ENCODE measurements around the gene HMGA1. TPM values are rescaled to one million over a fixed set of nuclear protein-coding genes. Genes with fewer than 3 reads are reported as not detected.

Gene HMGA1, protein sequence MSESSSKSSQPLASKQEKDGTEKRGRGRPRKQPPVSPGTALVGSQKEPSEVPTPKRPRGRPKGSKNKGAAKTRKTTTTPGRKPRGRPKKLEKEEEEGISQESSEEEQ
- 197 and 243 TPM in 2 replicates for total RNA-seq (2014; rRNA removed; shearing (Covaris generic))
- 332 and 351 TPM in 2 replicates for polyA plus RNA-seq (2016; fragmentation: Nextera tagmentation; extraction: Ambion mirVana)

DNA sequence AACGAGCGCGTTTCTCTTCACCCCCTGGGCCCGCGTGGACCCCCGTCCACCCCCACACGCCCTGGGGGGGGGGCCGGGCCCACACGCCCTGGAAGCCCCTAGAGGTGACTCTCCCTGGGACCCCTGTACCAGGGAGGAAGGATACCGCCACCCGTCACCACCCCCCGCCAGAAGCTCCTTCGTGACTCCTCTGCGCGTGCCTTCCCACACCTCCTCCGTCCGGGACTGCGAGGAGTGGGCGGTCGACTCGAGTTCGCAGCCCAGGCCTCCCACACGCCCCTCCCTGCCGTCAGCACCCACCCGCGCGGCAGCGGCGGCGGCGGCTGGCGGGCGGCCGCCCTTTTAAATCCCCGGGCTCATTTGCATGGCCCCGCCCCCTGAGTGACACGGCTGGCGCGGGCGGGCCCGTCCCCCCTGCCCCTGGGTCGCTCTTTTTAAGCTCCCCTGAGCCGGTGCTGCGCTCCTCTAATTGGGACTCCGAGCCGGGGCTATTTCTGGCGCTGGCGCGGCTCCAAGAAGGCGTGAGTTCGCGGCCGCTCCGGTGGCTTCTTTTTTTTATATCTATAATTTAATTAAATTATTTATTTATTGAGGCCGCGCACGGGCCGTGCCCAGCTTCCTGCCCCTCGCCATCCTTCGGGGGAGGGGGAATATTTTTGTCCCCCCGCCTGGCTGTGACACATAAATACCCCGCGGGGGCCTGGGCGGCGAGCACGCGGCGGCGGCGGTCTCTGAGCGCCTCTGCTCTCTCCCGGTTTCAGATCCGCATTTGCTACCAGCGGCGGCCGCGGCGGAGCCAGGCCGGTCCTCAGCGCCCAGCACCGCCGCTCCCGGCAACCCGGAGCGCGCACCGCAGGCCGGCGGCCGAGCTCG, at the start of gene HMGA1:
HMGA1 (plus strand) TSS at position 431 of the 873 bp plus-strand sequence. CDS start 3,908 bp downstream, outside the sequence.
- Histone ChIP-seq H3K9ac (peak within 1 kb of the TSS; percentile 88), H3K27me3 (replicated peaks; ENCODE audit: insufficient read depth) (no peaks in the 10 kb centered on the region), H3K79me2 (ENCODE audit: insufficient read depth) (peaks cover 41% of the 10 kb centered on the region), H3F3A (ENCODE audit: insufficient read depth) (peaks cover 27% of the 10 kb centered on the region), H2AFZ (peak within 1 kb of the TSS; percentile 73), H4K20me1 (ENCODE audit: insufficient read depth) (no peaks in the 10 kb centered on the region), H3K9me2 (ENCODE audit: insufficient read depth) (no peaks in the 10 kb centered on the region), H3K9me3 (ENCODE audit: low read depth) (no peaks in the 10 kb centered on the region), H3K36me3 (ENCODE audit: low read depth) (0 out of 2 replicates have a peak, but pooled peaks cover 6% of the 10 kb centered on the region), H3K27ac (peak within 1 kb of the TSS; percentile 42), H3K4me1 (ENCODE audit: insufficient read depth) (peaks cover 26% of the 10 kb centered on the region), H3K4me3 (peak within 1 kb of the TSS; percentile 97), H3K4me2 (ENCODE audit: unreplicated experiment) (peak within 1 kb of the TSS; percentile 96)
- TF ChIP-seq EZH2 (IDR thresholded peaks at IDR 0.05; ENCODE audit: insufficient read depth, poor library complexity, severe bottlenecking) (no peak), EZH2phosphoT487 (IDR thresholded peaks at IDR 0.05; ENCODE audit: insufficient read depth, low read depth) (no peak)
- in situ Hi-C loops (cut with MboI), result no loop called here
- 1 to 2% methylated on average over 40 to 69 of the region's 91 CpGs for WGBS, 2 experiments (ENCODE audit: low coverage in 1 of 2, low lambda C conversion rate in 2 of 2, missing lambda C conversion rate in 2 of 2)
- DNase-seq, result peak; percentile 95

DNA sequence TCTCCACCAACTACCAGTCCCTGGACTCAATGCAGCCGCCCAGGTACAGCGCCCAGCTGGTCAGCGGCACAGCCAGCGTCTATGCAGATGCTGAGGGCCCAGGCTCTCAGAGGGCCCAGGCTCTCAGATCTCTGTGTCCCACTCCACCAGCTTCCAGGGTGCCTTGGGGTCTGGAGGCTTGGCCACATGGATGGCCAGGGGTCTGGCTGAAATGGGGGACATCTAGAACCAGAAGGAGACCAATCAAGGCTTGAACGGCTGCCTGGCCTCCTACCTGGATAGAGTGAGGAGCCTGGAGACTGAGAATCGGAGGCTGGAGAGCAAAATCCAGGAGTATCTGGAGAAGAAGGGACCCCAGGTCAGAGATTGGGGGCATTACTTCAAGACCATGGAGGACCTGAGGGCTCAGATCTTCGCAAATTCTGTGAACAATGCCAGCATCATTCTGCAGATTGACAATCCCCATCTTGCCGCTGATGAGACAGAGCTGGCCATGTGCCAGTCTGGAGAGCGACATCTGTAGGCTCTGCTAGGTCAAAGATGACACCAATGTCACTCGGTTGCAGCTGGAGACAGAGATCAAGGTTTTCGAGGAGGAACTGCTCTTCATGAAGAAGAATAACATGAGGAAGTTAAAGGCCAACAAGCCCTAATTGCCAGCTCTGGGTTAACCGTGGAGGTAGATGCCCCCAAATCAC, 46.7 kb upstream of the HMGA1 start:
- Histone ChIP-seq H3K9me2 (ENCODE audit: insufficient read depth) (no peaks in the 10 kb centered on the region), H3K9ac (no peak overlapping the region), H3K27ac (no peak overlapping the region), H2AFZ (no peak overlapping the region), H3K27me3 (replicated peaks; ENCODE audit: insufficient read depth) (no peaks in the 10 kb centered on the region), H3K4me1 (ENCODE audit: insufficient read depth) (no peaks in the 10 kb centered on the region), H3K4me3 (no peak overlapping the region), H3K79me2 (ENCODE audit: insufficient read depth) (no peaks in the 10 kb centered on the region), H3F3A (ENCODE audit: insufficient read depth) (no peaks in the 10 kb centered on the region; the same call in 1 of the 2 replicates), H3K36me3 (ENCODE audit: low read depth) (no peaks in the 10 kb centered on the region), H3K4me2 (ENCODE audit: unreplicated experiment) (no peak overlapping the region), H4K20me1 (ENCODE audit: insufficient read depth) (no peaks in the 10 kb centered on the region), H3K9me3 (ENCODE audit: low read depth) (no peaks in the 10 kb centered on the region)
- TF ChIP-seq EZH2phosphoT487 (IDR thresholded peaks at IDR 0.05; ENCODE audit: insufficient read depth, low read depth) (no peak), EZH2 (IDR thresholded peaks at IDR 0.05; ENCODE audit: insufficient read depth, poor library complexity, severe bottlenecking) (no peak)
- 67 to 71% methylated on average over 12 of the region's 12 CpGs for WGBS, 2 experiments (ENCODE audit: low coverage in 1 of 2, low lambda C conversion rate in 2 of 2, missing lambda C conversion rate in 2 of 2)
- in situ Hi-C loops (cut with MboI), result loop anchor here (10.0 kb wide), 1 partner anchor 225 kb away; no protein-coding TSS in a partner anchor
- no peak for DNase-seq

DNA sequence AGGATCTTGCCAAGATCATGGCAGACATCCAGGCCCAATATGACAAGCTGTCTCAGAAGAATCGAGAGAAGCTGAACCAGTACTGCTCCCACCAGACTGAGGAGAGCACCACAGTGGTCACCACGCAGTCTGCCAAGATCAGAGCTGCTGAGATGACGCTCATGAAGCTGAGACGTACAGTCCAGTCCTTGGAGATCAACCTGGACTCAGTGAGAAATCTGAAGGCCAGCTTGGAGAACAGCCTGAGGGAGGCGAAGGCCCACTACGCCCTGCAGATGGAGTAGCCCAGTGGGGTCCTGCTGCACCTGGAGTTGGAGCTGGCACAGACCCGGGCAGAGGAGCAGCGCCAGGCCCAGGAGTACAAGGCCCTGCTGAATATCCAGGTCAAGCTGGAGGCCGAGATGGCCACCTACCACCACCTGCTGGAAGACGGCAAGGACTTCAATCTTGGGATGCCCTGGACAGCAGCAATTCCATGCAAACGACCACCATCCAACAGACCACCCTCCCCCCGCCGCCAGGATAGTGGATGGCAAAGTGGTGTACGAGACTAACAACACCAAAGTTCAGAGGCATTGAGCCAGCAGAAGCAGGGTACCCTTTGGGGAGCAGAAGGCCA, 46.1 kb upstream of the HMGA1 start:
- Histone ChIP-seq H3K4me2 (ENCODE audit: unreplicated experiment) (no peak overlapping the region), H3F3A (ENCODE audit: insufficient read depth) (no peaks in the 10 kb centered on the region; the same call in 1 of the 2 replicates), H3K9me2 (ENCODE audit: insufficient read depth) (no peaks in the 10 kb centered on the region), H3K9me3 (ENCODE audit: low read depth) (no peaks in the 10 kb centered on the region), H3K27ac (no peak overlapping the region), H3K9ac (no peak overlapping the region), H3K4me3 (no peak overlapping the region), H2AFZ (no peak overlapping the region), H3K4me1 (ENCODE audit: insufficient read depth) (no peaks in the 10 kb centered on the region), H4K20me1 (ENCODE audit: insufficient read depth) (no peaks in the 10 kb centered on the region), H3K27me3 (replicated peaks; ENCODE audit: insufficient read depth) (no peaks in the 10 kb centered on the region), H3K36me3 (ENCODE audit: low read depth) (no peaks in the 10 kb centered on the region), H3K79me2 (ENCODE audit: insufficient read depth) (no peaks in the 10 kb centered on the region)
- in situ Hi-C loops (cut with MboI), result no loop called here
- WGBS, 2 experiments (ENCODE audit: low coverage in 1 of 2, low lambda C conversion rate in 2 of 2, missing lambda C conversion rate in 2 of 2), result 84 to 88% methylated on average over 14 of the region's 14 CpGs
- no peak for TF ChIP-seq EZH2 (IDR thresholded peaks at IDR 0.05; ENCODE audit: insufficient read depth, poor library complexity, severe bottlenecking)
- TF ChIP-seq EZH2phosphoT487 (IDR thresholded peaks at IDR 0.05; ENCODE audit: insufficient read depth, low read depth), result no peak
- no peak for DNase-seq

DNA sequence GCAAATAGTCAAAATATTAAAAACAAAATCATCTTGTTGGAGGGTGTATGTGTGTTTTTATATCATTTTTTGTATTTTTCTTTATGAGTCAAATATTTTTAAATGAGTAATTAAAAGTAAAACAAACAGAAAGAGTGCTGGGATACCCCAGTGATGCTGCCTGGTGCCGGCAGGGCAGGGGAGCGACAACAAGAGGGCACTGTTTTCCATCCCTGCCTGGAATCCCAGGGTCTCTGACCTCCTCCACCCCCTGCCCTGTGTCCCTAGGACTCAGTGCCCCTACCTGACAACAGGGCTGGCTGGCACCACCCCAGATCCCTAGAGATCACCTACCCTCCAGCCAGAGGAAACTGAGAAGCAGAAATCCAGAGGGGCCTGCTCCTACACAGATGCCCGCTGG, 41.9 kb upstream of the HMGA1 start:
- no peaks in the 10 kb centered on the region for H3K9me2 ChIP-seq (ENCODE audit: insufficient read depth)
- in situ Hi-C loops (cut with MboI), result no loop called here

More for the DNA sequence above, 41.9 kb upstream of the HMGA1 start:
- DNase-seq, result no peak
- Histone ChIP-seq H3K27ac (no peak overlapping the region), H3K9ac (no peak overlapping the region), H4K20me1 (ENCODE audit: insufficient read depth) (no peaks in the 10 kb centered on the region), H3F3A (ENCODE audit: insufficient read depth) (no peaks in the 10 kb centered on the region; the same call in 1 of the 2 replicates), H3K36me3 (ENCODE audit: low read depth) (no peaks in the 10 kb centered on the region), H3K79me2 (ENCODE audit: insufficient read depth) (no peaks in the 10 kb centered on the region), H3K27me3 (replicated peaks; ENCODE audit: insufficient read depth) (no peaks in the 10 kb centered on the region), H3K4me3 (no peak overlapping the region), H2AFZ (no peak overlapping the region), H3K4me2 (ENCODE audit: unreplicated experiment) (no peak overlapping the region), H3K9me3 (ENCODE audit: low read depth) (no peaks in the 10 kb centered on the region), H3K4me1 (ENCODE audit: insufficient read depth) (no peaks in the 10 kb centered on the region)
- 77 to 92% methylated on average over 3 of the region's 3 CpGs for WGBS, 2 experiments (ENCODE audit: low coverage in 1 of 2, low lambda C conversion rate in 2 of 2, missing lambda C conversion rate in 2 of 2)
- TF ChIP-seq EZH2 (IDR thresholded peaks at IDR 0.05; ENCODE audit: insufficient read depth, poor library complexity, severe bottlenecking) (no peak), EZH2phosphoT487 (IDR thresholded peaks at IDR 0.05; ENCODE audit: insufficient read depth, low read depth) (no peak)
